Fibroblast of lung (primary cell): ENCODE data around the gene PIEZO2. TPM values are rescaled to one million over a fixed set of nuclear protein-coding genes. Genes with fewer than 3 reads are reported as not detected.
A peak's percentile ranks its signal among the peaks of the same experiment; 100 is the strongest.

Source experiments
- DNase-seq, 2 donors: peaks; one replicate each; pipeline versions ENCODE4 v3.0.0 to v3.0.0-alpha.2; 2010; ENCODE audit warnings: low read depth in 2 of 2
- H2AFZ ChIP-seq: 2 replicates; pipeline ENCODE4 v1.5.1; 2012; ENCODE audit warnings: low read length, control low read depth, inconsistent platforms
- H3K27ac ChIP-seq: 2 replicates; pipeline ENCODE4 v1.5.1; 2011; ENCODE audit warnings: low read length, control low read depth; ENCODE audit not compliant: insufficient read depth
- H3K27me3 ChIP-seq: 2 replicates; pipeline ENCODE4 v1.5.1; 2011; ENCODE audit warnings: mild to moderate bottlenecking, low read length; ENCODE audit not compliant: control insufficient read depth, insufficient read depth
- H3K36me3 ChIP-seq: 2 replicates; pipeline ENCODE4 v1.5.1; 2011; ENCODE audit warnings: low read length; ENCODE audit not compliant: control insufficient read depth, insufficient read depth
- H3K4me1 ChIP-seq: 2 replicates; pipeline ENCODE4 v1.5.1; 2011; ENCODE audit warnings: low read length; ENCODE audit not compliant: control insufficient read depth, insufficient read depth; ENCODE audit errors: extremely low read depth
- H3K4me2 ChIP-seq: 2 replicates; pipeline ENCODE4 v1.5.1; 2011; ENCODE audit warnings: low read length, control low read depth; ENCODE audit not compliant: insufficient read depth; ENCODE audit errors: extremely low read depth
- H3K4me3 ChIP-seq, 4 experiments: fragments of 200-600 bp in 1 of 4; sonication (generic) in 1 of 4; replicated peaks in 1 of 4; 2 replicates each; pipeline ENCODE4 v1.5.1; 2011 to 2016; ENCODE audit warnings: low read length in 4 of 4, low read depth in 3 of 4, mild to moderate bottlenecking in 3 of 4, control low read depth in 2 of 4, inconsistent platforms in 1 of 4, mixed read lengths in 1 of 4; ENCODE audit not compliant: insufficient read depth in 1 of 4; ENCODE audit errors: control extremely low read depth in 1 of 4
- H3K79me2 ChIP-seq: 2 replicates; pipeline ENCODE4 v1.5.1; 2012; ENCODE audit warnings: mild to moderate bottlenecking, low read length, inconsistent platforms; ENCODE audit not compliant: control insufficient read depth, insufficient read depth
- H3K9ac ChIP-seq: 2 replicates; pipeline ENCODE4 v1.5.1; 2011; ENCODE audit warnings: mild to moderate bottlenecking, low read length, control low read depth; ENCODE audit not compliant: insufficient read depth
- H3K9me3 ChIP-seq: 2 replicates; pipeline ENCODE4 v1.5.1; 2012; ENCODE audit warnings: low read depth, low read length; ENCODE audit not compliant: control insufficient read depth, insufficient read depth
- H4K20me1 ChIP-seq: 2 replicates; pipeline ENCODE4 v1.5.1; 2011; ENCODE audit warnings: low read length; ENCODE audit not compliant: control insufficient read depth, insufficient read depth; ENCODE audit errors: extremely low read depth
- CTCF ChIP-seq, 2 donors: IDR thresholded peaks in 1 of 2; conservative IDR thresholded peaks in 1 of 2; 1 replicate in 1 of 2; 2 replicates in 1 of 2; pipeline ENCODE4 v1.5.1; 2011 to 2012; ENCODE audit warnings: low read length in 2 of 2, control low read depth in 1 of 2, inconsistent platforms in 1 of 2, low read depth in 1 of 2, mild to moderate bottlenecking in 1 of 2
- EZH2 ChIP-seq: IDR thresholded peaks from 2 replicates; pipeline ENCODE4 v1.5.1; 2012; ENCODE audit warnings: low read length, control low read depth, mild to moderate bottlenecking; ENCODE audit errors: missing control alignments
- polyA plus RNA-seq, 2 donors: library from polyadenylated mRNA; depleted of rRNA in 1 of 2; stranded (reverse) in 1 of 2; unstranded in 1 of 2; fragments of >200 nt; gene quantifications; 2 replicates each; pipeline ENCODE4 v1.2.1, GENCODE V29; 2011 to 2012; ENCODE audit warnings: missing spikeins in 1 of 2
- total RNA-seq: library from RNA; depleted of rRNA; stranded (reverse); fragments of >200 nt; gene quantifications from 2 replicates; pipeline ENCODE4 v1.2.1, GENCODE V29; 2014

Gene PIEZO2
- total and polyA plus RNA-seq, 2 donors (not counting 1 experiment from before 2014, with no cell fraction given) = 1.2 to 6.6 TPM

GRCh38 chr18:11042247-11042646 lies 107.1 kb downstream of the PIEZO2 start:
- Histone ChIP-seq H4K20me1 (no peaks in the 10 kb centered on the region), H3K4me1 (peaks cover 4% of the 10 kb centered on the region), H3K27ac (no peak overlapping the region), H3K27me3 (no peaks in the 10 kb centered on the region), H2AFZ (no peak overlapping the region), H3K4me3 (no peak overlapping the region), H3K4me2 (no peak overlapping the region), H3K36me3 (no peaks in the 10 kb centered on the region), H3K9ac (no peak overlapping the region), H3K9me3 (no peaks in the 10 kb centered on the region), H3K79me2 (no peaks in the 10 kb centered on the region)
- peak; percentile 64 to 88 for DNase-seq
- TF ChIP-seq EZH2 (no peak), CTCF (conservative IDR thresholded peaks at IDR 0.05 in 1 of 2, IDR thresholded peaks at IDR 0.05 in 1 of 2; ENCODE audit: low read depth in 1 of 2, low read length in 2 of 2) (no peak)

- Histone ChIP-seq H3K4me3 (peak overlapping the region in 1 of 4 experiments; percentile 19), H3K9ac (no peak overlapping the region), H3K9me3 (no peaks in the 10 kb centered on the region), H3K27me3 (no peaks in the 10 kb centered on the region), H3K4me1 (peaks cover 4% of the 10 kb centered on the region), H2AFZ (no peak overlapping the region), H3K36me3 (no peaks in the 10 kb centered on the region), H3K4me2 (no peak overlapping the region), H3K27ac (no peak overlapping the region), H3K79me2 (no peaks in the 10 kb centered on the region), H4K20me1 (no peaks in the 10 kb centered on the region)
- DNase-seq = peak; percentile 37 to 80
- no peak for TF ChIP-seq EZH2
- TF ChIP-seq CTCF (conservative IDR thresholded peaks at IDR 0.05 in 1 of 2, IDR thresholded peaks at IDR 0.05 in 1 of 2; ENCODE audit: low read depth in 1 of 2, low read length in 2 of 2) = peak; percentile 81 to 84
These were observed 108.3 kb downstream of the PIEZO2 start for GRCh38 chr18:11040823-11041656.

- Histone ChIP-seq H2AFZ (no peak overlapping the region), H3K27me3 (no peaks in the 10 kb centered on the region), H3K4me1 (peaks cover 4% of the 10 kb centered on the region), H3K4me2 (no peak overlapping the region), H3K9ac (no peak overlapping the region), H4K20me1 (no peaks in the 10 kb centered on the region), H3K4me3 (no peak overlapping the region), H3K27ac (no peak overlapping the region), H3K9me3 (no peaks in the 10 kb centered on the region), H3K36me3 (no peaks in the 10 kb centered on the region), H3K79me2 (no peaks in the 10 kb centered on the region)
- no peak for TF ChIP-seq EZH2
- no peak for TF ChIP-seq CTCF (conservative IDR thresholded peaks at IDR 0.05 in 1 of 2, IDR thresholded peaks at IDR 0.05 in 1 of 2; ENCODE audit: low read depth in 1 of 2, low read length in 2 of 2)
- DNase-seq = no peak
These were observed 109.0 kb downstream of the PIEZO2 start for GRCh38 chr18:11040359-11040758.
